ENCODE data around the gene RNF130.

- TF ChIP-seq POLR2AphosphoS5 (IDR thresholded peaks at IDR 0.05): no peak
- TF ChIP-seq EP300 (conservative IDR thresholded peaks at IDR 0.05; ENCODE audit: poor library complexity, severe bottlenecking): no peak
- TF ChIP-seq CTCF (IDR thresholded peaks at IDR 0.05; ENCODE audit: poor library complexity, severe bottlenecking): peak; percentile 73
- TF ChIP-seq RAD21 (conservative IDR thresholded peaks at IDR 0.05): peak; percentile 58
- TF ChIP-seq MXI1 (conservative IDR thresholded peaks at IDR 0.05; ENCODE audit: poor library complexity, severe bottlenecking): no peak
- TF ChIP-seq SMC3 (conservative IDR thresholded peaks at IDR 0.05; ENCODE audit: poor library complexity): peak; percentile 54
- TF ChIP-seq TAF1 (IDR thresholded peaks at IDR 0.05; ENCODE audit: low read depth): no peak
- no peak for TF ChIP-seq EZH2 (IDR thresholded peaks at IDR 0.05; ENCODE audit: borderline replicate concordance, insufficient read depth, low read length, poor library complexity, severe bottlenecking)
These were observed 18.7 kb upstream of the RNF130 start for GRCh38 chr5:180090098-180090768.

Data from neural cell (in vitro differentiated cells).